Right cardiac atrium (tissue), 5 donors: Measurements from ENCODE around the gene SMIM22. TPM values are rescaled to one million over a fixed set of nuclear protein-coding genes. Genes with fewer than 3 reads are reported as not detected.
"Not testable (repeated sequence)": the region's sequence is repeated elsewhere in the genome, so short reads cannot be mapped to it uniquely, and the experiment has no call there.

Source experiments
- ATAC-seq, 2 donors: fragments of 200-7000 bp; cut with Tn5 transposase; one replicate each; pipeline versions ENCODE4 v1.8.0 to v1.9.1; 2020; ENCODE audit warnings: moderate library complexity in 2 of 2, mild to moderate bottlenecking in 1 of 2
- DNase-seq, 3 donors: peaks; one replicate each; pipeline ENCODE4 v3.0.0-alpha.2; 2020
- H3K27ac ChIP-seq: one replicate; pipeline ENCODE4 v1.5.1; 2013; ENCODE audit warnings: mild to moderate bottlenecking, low read length, control low read depth, moderate library complexity
- H3K27me3 ChIP-seq: one replicate; pipeline ENCODE4 v1.6.1; 2013; ENCODE audit not compliant: control insufficient read depth, insufficient read depth
- H3K4me1 ChIP-seq: one replicate; pipeline ENCODE4 v1.6.1; 2013; ENCODE audit warnings: low read length; ENCODE audit not compliant: control insufficient read depth, insufficient read depth
- H3K4me3 ChIP-seq: one replicate; pipeline ENCODE4 v1.5.1; 2013; ENCODE audit warnings: low read length, control low read depth
- H3K9me3 ChIP-seq: one replicate; pipeline ENCODE4 v1.6.1; 2013; ENCODE audit warnings: low read length; ENCODE audit not compliant: control insufficient read depth
- WGBS: extraction: QIAGEN DNeasy Blood & Tissue Kit; methylation state at CpG from one replicate; pipeline ENCODE4 v1.1.7; 2013; 5-methylcytosine and 5-hydroxymethylcytosine counted together
- intact Hi-C, 4 donors: fragments of 100-400 bp; cut with DNase I; formaldehyde crosslinking; loops; one replicate each; pipeline versions ENCODE4 v1.11.0 to v1.14.0; 2022 to 2023
- polyA plus RNA-seq: library from polyadenylated mRNA; stranded (reverse); fragments of 200-250 nt; gene quantifications from one replicate; pipeline ENCODE4 v1.2.3, GENCODE V29; 2013
- total RNA-seq, 4 donors: library from RNA; stranded (reverse); fragmentation: NEBNext Ultra II Directional; extraction: Animal tissue kit (Norgen Biotek cat#: 25700); gene quantifications; one replicate each; pipeline ENCODE4 v1.2.1, GENCODE V29; 2021
- donor health status: healthy with polysubstance abuse.
- donor health status: DM: no; HTN: yes; CAD: no.
- donor health status: DM: no; HTN: no; CAD: no.
- donor health status: DM: no; HTN: yes; CAD: no; lungs with severe emphysema.
- donor health status: DM: yes; HTN: yes; CAD: no.

Gene SMIM22
- total and polyA plus RNA-seq, 5 donors, result not detected

- Histone ChIP-seq H3K27me3 (no peaks in the 10 kb centered on the region), H3K4me3 (no peak overlapping the region), H3K9me3 (no peaks in the 10 kb centered on the region), H3K4me1 (no peaks in the 10 kb centered on the region), H3K27ac (no peak overlapping the region)
- intact Hi-C loops, result no loop called here
- DNase-seq (peak in 1 of 3 donors; percentile 16), ATAC-seq (no peak)
- 62% methylated on average over 3 of the region's 3 CpGs for WGBS
Measured at GRCh38 chr16:4771646-4772045, 23.5 kb upstream of the SMIM22 start.

DNA sequence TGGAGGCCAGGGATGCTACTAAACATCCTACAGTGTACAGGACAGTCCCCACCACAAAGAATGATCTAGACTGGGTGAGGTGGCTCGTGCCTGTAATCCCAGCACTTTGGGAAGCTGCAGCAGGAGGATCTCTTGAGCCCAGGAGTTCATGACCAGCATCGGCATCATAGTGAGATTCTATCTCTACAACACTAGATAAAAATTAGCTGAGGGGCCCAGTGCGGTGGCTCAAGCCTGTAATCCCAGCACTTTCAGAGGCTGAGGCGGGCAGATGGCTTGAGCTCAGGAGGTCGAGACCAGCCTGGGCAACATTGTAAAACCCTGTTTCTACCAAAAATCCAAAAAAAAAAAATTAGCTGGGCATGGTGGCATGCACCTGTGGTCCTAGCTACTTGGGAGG, 22.8 kb upstream of the SMIM22 start:
- intact Hi-C loops, result no loop called here
- Histone ChIP-seq H3K9me3 (no peaks in the 10 kb centered on the region), H3K4me1 (no peaks in the 10 kb centered on the region), H3K27ac (no peak overlapping the region), H3K4me3 (no peak overlapping the region), H3K27me3 (no peaks in the 10 kb centered on the region)
- ATAC-seq (no peak), DNase-seq (peak in 1 of 3 donors; percentile 10)
- 76% methylated on average over 5 of the region's 5 CpGs for WGBS

DNA sequence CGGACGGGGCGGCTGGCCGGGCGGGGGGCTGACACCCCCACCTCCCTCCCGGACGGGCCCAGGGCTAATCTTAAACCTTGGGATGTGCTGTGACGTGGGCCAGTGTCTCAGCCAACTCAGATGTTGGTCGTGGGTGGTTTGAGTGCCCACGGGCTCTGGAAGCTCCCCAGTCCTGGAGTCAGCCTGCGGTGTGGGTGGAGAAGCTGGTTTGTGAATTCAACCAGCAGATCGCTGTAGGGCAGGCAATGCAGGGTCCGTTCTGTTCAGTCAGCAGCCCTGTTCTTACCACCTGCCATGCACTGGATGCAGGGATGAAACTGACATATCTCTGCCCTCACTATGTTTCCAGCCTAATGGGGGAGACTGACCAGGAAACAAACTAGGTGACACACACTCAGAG, 20.2 kb upstream of the SMIM22 start:
- Histone ChIP-seq H3K4me3 (no peak overlapping the region), H3K4me1 (no peaks in the 10 kb centered on the region), H3K9me3 (no peaks in the 10 kb centered on the region), H3K27me3 (no peaks in the 10 kb centered on the region), H3K27ac (no peak overlapping the region)
- ATAC-seq (no peak), DNase-seq (peak in 1 of 3 donors; percentile 19)
- 84% methylated on average over 13 of the region's 13 CpGs for WGBS
- intact Hi-C loops, result no loop called here

DNA sequence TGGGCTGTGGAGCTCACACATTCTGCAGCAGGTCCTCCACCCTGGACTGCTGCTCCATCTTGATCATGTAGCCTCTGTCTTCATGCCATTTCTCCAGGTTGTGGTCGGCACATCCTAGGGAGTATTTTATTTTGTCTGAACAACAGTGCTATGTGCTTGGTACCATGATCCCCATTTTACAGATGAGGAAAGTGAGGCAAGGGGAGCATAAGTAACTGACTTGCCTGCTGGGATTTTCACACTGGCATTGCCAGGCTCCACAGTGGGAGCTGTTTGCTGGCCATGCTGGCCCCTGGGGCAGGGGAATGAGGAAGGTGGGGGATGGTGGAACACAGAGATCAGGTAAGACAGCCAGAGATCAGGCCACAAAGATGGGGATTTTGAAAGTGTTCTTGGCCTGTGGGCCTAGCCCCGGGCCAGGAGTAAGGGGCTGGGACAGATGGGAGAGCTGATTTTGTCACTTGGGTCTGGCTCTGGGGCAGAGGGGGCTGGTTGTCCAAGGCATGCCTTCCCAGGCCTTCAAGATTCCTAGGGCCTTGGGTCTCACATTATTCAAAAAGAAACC, 18.9 kb upstream of the SMIM22 start:
- 90% methylated on average over 2 of the region's 2 CpGs for WGBS
- ATAC-seq (no peak), DNase-seq (no peak)
- no peaks in the 10 kb centered on the region for H3K27me3 ChIP-seq
- no peaks in the 10 kb centered on the region for H3K9me3 ChIP-seq
- H3K27ac ChIP-seq, result no peak overlapping the region
- no peak overlapping the region for H3K4me3 ChIP-seq
- no peaks in the 10 kb centered on the region for H3K4me1 ChIP-seq
- intact Hi-C loops, result no loop called here

- intact Hi-C loops, result no loop called here
- WGBS, result 86% methylated on average over 17 of the region's 17 CpGs
- no peak for DNase-seq
- no peaks in the 10 kb centered on the region for H3K9me3 ChIP-seq
- no peaks in the 10 kb centered on the region for H3K27me3 ChIP-seq
- no peak overlapping the region for H3K27ac ChIP-seq
- H3K4me1 ChIP-seq, result no peaks in the 10 kb centered on the region
- no peak for ATAC-seq
- H3K4me3 ChIP-seq, result no peak overlapping the region
Measured at GRCh38 chr16:4777339-4778049, 17.7 kb upstream of the SMIM22 start.

DNA sequence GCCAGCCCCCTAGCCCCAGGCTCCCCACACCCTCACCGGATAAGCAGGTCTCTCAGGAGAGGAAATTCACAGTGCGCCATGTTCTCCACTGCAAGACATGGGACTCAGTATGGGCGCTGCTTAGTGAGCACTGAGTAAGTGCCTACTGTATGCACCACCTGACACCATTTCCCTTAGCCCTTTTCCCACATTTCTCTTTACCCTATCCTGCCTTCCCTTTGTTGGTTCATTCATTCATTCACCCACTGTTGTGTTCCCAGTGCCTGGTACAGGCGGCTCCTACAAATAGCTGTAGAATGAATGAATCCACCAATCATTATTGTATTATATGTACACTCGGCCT, 17.1 kb upstream of the SMIM22 start:
- no peak overlapping the region for H3K27ac ChIP-seq
- H3K4me3 ChIP-seq, result no peak overlapping the region
- ATAC-seq, result no peak
- DNase-seq, result no peak
- intact Hi-C loops, result no loop called here
- no peaks in the 10 kb centered on the region for H3K4me1 ChIP-seq
- WGBS, result 85% methylated on average over 5 of the region's 5 CpGs
- H3K27me3 ChIP-seq, result no peaks in the 10 kb centered on the region
- H3K9me3 ChIP-seq, result no peaks in the 10 kb centered on the region

- ATAC-seq (no peak), DNase-seq (no peak)
- H3K27me3 ChIP-seq, result no peaks in the 10 kb centered on the region
- H3K27ac ChIP-seq, result no peak overlapping the region
- no peak overlapping the region for H3K4me3 ChIP-seq
- 81% methylated on average over 4 of the region's 4 CpGs for WGBS
- no peaks in the 10 kb centered on the region for H3K9me3 ChIP-seq
- intact Hi-C loops, result no loop called here
- H3K4me1 ChIP-seq, result no peaks in the 10 kb centered on the region
Measured at GRCh38 chr16:4780235-4780634, 14.9 kb upstream of the SMIM22 start.

DNA sequence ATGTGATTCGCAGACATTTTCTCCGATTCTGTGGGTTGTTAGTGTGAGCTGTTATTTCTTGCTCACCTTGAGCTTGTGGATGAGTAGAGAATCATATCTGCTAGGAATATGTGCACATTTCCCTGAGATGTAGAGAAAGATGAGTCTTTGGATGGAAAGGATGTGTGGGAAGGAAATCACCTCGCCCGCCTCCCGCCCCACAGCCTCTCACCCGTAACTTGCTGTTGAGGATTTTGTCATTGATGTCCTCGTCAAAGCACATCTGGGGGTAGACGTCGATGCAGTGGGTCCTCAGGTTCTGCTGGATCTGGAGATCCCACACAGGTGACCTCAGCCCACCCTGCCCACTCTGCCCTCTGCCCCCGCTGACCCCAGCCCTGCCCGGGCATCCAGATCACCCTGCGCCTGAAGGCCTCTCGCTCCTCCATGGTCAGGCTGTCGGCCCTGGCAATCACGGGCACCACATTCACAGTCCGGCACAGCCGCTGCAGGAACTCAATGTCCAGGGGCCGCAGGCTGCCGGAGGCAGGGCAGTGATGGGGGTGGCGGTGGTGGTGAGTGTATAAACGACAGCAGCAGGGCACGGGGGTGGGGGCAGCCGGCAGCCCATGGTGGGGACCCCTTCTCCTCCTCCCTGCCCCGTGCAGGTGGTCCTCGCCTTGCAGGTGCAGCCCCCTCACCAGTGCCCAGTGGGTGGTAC, 11.8 kb upstream of the SMIM22 start:
- 86% methylated on average over 25 of the region's 25 CpGs for WGBS
- DNase-seq (no peak), ATAC-seq (no peak)
- intact Hi-C loops, result no loop called here
- Histone ChIP-seq H3K9me3 (no peaks in the 10 kb centered on the region), H3K27me3 (no peaks in the 10 kb centered on the region), H3K27ac (no peak overlapping the region), H3K4me1 (no peaks in the 10 kb centered on the region), H3K4me3 (no peak overlapping the region)

- intact Hi-C loops, result no loop called here
- H3K9me3 ChIP-seq, result no peaks in the 10 kb centered on the region
- H3K27me3 ChIP-seq, result no peaks in the 10 kb centered on the region
- WGBS, result 71% methylated on average over 16 of the region's 16 CpGs
- H3K4me3 ChIP-seq, result no peak overlapping the region
- no peaks in the 10 kb centered on the region for H3K4me1 ChIP-seq
- no peak for DNase-seq
- ATAC-seq, result no peak
- H3K27ac ChIP-seq, result no peak overlapping the region
Measured at GRCh38 chr16:4783951-4784336, 11.2 kb upstream of the SMIM22 start.

- DNase-seq, H3K9me3 ChIP-seq, H3K27ac ChIP-seq, intact Hi-C loops, H3K4me3 ChIP-seq, H3K27me3 ChIP-seq, ATAC-seq, H3K4me1 ChIP-seq: not testable (repeated sequence)
- 88% methylated on average over 14 of the region's 14 CpGs for WGBS
Measured at GRCh38 chr16:4784444-4784987, 10.7 kb upstream of the SMIM22 start.

- Histone ChIP-seq H3K4me3 (no peak overlapping the region), H3K9me3 (no peaks in the 10 kb centered on the region), H3K27ac (no peak overlapping the region), H3K4me1 (no peaks in the 10 kb centered on the region), H3K27me3 (no peaks in the 10 kb centered on the region)
- no peak for DNase-seq
- WGBS, result 91% methylated on average over 23 of the region's 23 CpGs
- ATAC-seq, result no peak
- intact Hi-C loops, result no loop called here
Measured at GRCh38 chr16:4785758-4786433, 9.3 kb upstream of the SMIM22 start.
